Loucy (cell line): Measurements from ENCODE around the gene DGCR8.
A peak's percentile ranks its signal among the peaks of the same experiment; 100 is the strongest.
"Not testable (repeated sequence)": the region's sequence is repeated elsewhere in the genome, so short reads cannot be mapped to it uniquely, and the experiment has no call there.

Experiments
- H2AFZ ChIP-seq: fragments of 200-600 bp; sonication (generic); 2 replicates; pipeline ENCODE4 v1.6.0; 2016; ENCODE audit warnings: antibody characterized with exemption, mild to moderate bottlenecking, low read length, moderate library complexity
- H3F3A ChIP-seq: fragments of 200-600 bp; 2 replicates; pipeline ENCODE4 v1.6.0; 2016; ENCODE audit warnings: antibody characterized with exemption, low read depth, mild to moderate bottlenecking
- H3K27me3 ChIP-seq: fragments of 200-600 bp; sonication (generic); 2 replicates; pipeline ENCODE4 v1.6.1; 2014; ENCODE audit warnings: low read length, mild to moderate bottlenecking; ENCODE audit not compliant: insufficient read depth, poor library complexity, severe bottlenecking
- H3K36me3 ChIP-seq: fragments of 200-600 bp; sonication (generic); 2 replicates; pipeline ENCODE4 v1.6.1; 2016; ENCODE audit warnings: low read length; ENCODE audit not compliant: insufficient read depth
- H3K4me1 ChIP-seq: fragments of 200-600 bp; sonication (generic); 2 replicates; pipeline ENCODE4 v1.5.1; 2014; ENCODE audit warnings: low read length, mild to moderate bottlenecking; ENCODE audit not compliant: insufficient read depth, poor library complexity, severe bottlenecking
- H3K4me2 ChIP-seq: fragments of 200-600 bp; sonication (generic); 2 replicates; pipeline ENCODE4 v1.6.0; 2014; ENCODE audit warnings: antibody characterized with exemption, low read length, low read depth, mild to moderate bottlenecking; ENCODE audit not compliant: poor library complexity, severe bottlenecking
- H3K4me3 ChIP-seq: fragments of 200-600 bp; sonication (generic); 2 replicates; pipeline ENCODE4 v1.5.1; 2014; ENCODE audit warnings: low read length, mild to moderate bottlenecking, mixed read lengths; ENCODE audit not compliant: poor library complexity, severe bottlenecking
- H3K79me2 ChIP-seq: fragments of 200-600 bp; sonication (generic); 2 replicates; pipeline ENCODE4 v1.6.1; 2014; ENCODE audit warnings: low read length; ENCODE audit not compliant: insufficient read depth
- H3K9ac ChIP-seq: fragments of 200-600 bp; sonication (generic); 2 replicates; pipeline ENCODE4 v1.6.0; 2014; ENCODE audit warnings: mild to moderate bottlenecking, low read depth, low read length, moderate library complexity; ENCODE audit not compliant: poor library complexity, severe bottlenecking
- H3K9me2 ChIP-seq: fragments of 200-600 bp; sonication (generic); replicated peaks from 2 replicates; pipeline ENCODE4 v1.6.1; 2016; ENCODE audit warnings: low read depth, low read length, mixed read lengths
- H3K9me3 ChIP-seq: fragments of 200-600 bp; sonication (generic); 2 replicates; pipeline ENCODE4 v1.6.1; 2014; ENCODE audit warnings: mild to moderate bottlenecking, antibody characterized with exemption, low read length, low read depth; ENCODE audit not compliant: insufficient read depth
- H4K20me1 ChIP-seq: fragments of 200-600 bp; sonication (generic); 2 replicates; pipeline ENCODE4 v1.6.0; 2014; ENCODE audit warnings: antibody characterized with exemption, low read length, mild to moderate bottlenecking; ENCODE audit not compliant: insufficient read depth, poor library complexity, severe bottlenecking
- CTCF ChIP-seq: fragments of 200-600 bp; sonication (generic); conservative IDR thresholded peaks from 2 replicates; pipeline ENCODE4 v1.5.1; 2014; ENCODE audit warnings: mild to moderate bottlenecking, antibody characterized with exemption, low read length
- EZH2phosphoT487 ChIP-seq: fragments of 200-600 bp; IDR thresholded peaks from 2 replicates; pipeline ENCODE4 v1.6.1; 2018; ENCODE audit warnings: antibody characterized with exemption, mild to moderate bottlenecking, moderate library complexity, borderline replicate concordance

Gene DGCR8

GRCh38 chr22:20158391-20159036, 78.5 kb downstream of the DGCR8 start:
- no peaks in the 10 kb centered on the region for H4K20me1 ChIP-seq
- H3K9ac ChIP-seq, result peak overlapping the region; percentile 96
- H3K4me2 ChIP-seq, result peak overlapping the region; percentile 92
- H3K36me3 ChIP-seq, result no peaks in the 10 kb centered on the region
- TF ChIP-seq CTCF, result no peak
- TF ChIP-seq EZH2phosphoT487, result no peak
- H3K9me2 ChIP-seq, result no peaks in the 10 kb centered on the region
- H3F3A ChIP-seq, result peaks cover 6% of the 10 kb centered on the region
- no peaks in the 10 kb centered on the region for H3K79me2 ChIP-seq
- H3K27me3 ChIP-seq, result no peaks in the 10 kb centered on the region
- H3K4me1 ChIP-seq, result peaks cover 44% of the 10 kb centered on the region
- H3K4me3 ChIP-seq, result peak overlapping the region; percentile 74
- no peaks in the 10 kb centered on the region for H3K9me3 ChIP-seq
- no peak overlapping the region for H2AFZ ChIP-seq

DNA sequence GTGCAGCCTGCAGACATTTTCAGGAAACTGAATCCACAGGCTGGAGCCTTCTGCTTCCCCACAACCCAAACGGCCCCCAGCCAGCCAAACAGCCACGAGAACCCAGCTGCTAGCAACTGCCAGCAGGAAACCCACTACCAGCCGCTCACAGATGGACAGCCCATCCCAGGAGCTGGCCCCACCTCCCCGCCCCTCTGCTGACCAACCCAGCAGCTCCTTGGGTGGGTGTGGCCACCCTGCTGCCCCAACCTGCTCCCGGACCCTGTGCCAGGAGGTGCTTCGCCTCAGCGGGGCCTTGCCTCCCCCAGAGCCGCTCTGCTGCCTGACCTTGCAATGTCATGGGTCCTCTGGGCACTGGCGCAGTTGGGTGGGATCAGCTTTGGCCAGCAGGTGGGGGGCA, 79.0 kb downstream of the DGCR8 start:
- TF ChIP-seq CTCF (no peak), EZH2phosphoT487 (no peak)
- Histone ChIP-seq H3K9me2 (no peaks in the 10 kb centered on the region), H3K36me3 (no peaks in the 10 kb centered on the region), H3K9me3 (no peaks in the 10 kb centered on the region), H3K4me1 (peaks cover 44% of the 10 kb centered on the region), H3K79me2 (no peaks in the 10 kb centered on the region), H3K4me2 (peak overlapping the region; percentile 92), H2AFZ (no peak overlapping the region), H3K27me3 (no peaks in the 10 kb centered on the region), H4K20me1 (no peaks in the 10 kb centered on the region), H3F3A (peaks cover 6% of the 10 kb centered on the region), H3K4me3 (peak overlapping the region; percentile 74), H3K9ac (peak overlapping the region; percentile 96)

DNA sequence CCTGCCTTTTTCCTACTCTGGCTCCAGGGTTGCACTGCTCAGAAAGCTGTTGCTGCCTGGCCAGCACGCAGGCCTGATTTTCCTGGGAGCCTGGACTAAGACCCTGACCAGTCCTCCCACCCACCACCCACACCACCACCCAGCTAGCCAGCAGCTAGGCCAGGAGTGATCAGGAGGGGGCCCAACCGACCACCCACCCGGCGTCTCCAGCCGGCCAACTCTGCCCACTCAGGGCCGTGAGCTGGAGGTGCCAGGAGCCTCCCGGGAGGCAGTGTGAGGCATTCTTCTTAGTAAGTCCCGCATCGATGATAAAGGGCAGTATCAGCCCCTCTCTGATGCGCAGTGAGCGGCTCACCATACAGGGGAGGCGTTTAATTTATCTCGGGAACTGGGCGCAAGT, 79.5 kb downstream of the DGCR8 start:
- H3K36me3 ChIP-seq, H4K20me1 ChIP-seq, H3K79me2 ChIP-seq, H3K27me3 ChIP-seq, H3F3A ChIP-seq, H3K9me3 ChIP-seq, H2AFZ ChIP-seq, H3K9me2 ChIP-seq: not testable (repeated sequence)
- peak overlapping the region; percentile 74 for H3K4me3 ChIP-seq
- peak overlapping the region; percentile 96 for H3K9ac ChIP-seq
- H3K4me1 ChIP-seq, result peaks cover 44% of the 10 kb centered on the region
- peak overlapping the region; percentile 92 for H3K4me2 ChIP-seq

DNA sequence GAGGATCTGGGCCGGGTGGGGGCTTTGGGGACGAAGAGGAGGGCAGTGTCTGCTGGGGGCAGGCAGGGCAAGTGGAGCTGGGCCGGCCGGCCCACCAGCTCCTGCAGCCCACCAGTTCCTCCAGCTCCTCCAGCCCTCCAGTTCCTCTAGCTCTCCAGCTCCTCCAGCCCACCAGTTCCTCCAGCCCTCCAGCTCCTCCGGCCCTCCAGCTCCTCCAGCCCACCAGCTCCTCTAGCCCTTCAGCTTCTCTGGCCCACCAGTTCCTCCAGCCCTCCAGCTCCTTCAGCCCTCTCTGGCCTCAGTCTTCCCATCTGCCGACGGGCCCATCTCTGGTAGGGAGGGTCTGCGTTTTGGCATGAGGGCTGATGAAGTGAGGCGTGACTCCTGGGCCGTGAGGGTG, 80.0 kb downstream of the DGCR8 start:
- Histone ChIP-seq H3K9ac (peak overlapping the region; percentile 96), H2AFZ (no peak overlapping the region), H4K20me1 (no peaks in the 10 kb centered on the region), H3F3A (peaks cover 6% of the 10 kb centered on the region), H3K4me3 (peak overlapping the region; percentile 74), H3K9me2 (no peaks in the 10 kb centered on the region), H3K4me2 (peak overlapping the region; percentile 92), H3K27me3 (no peaks in the 10 kb centered on the region), H3K4me1 (peaks cover 44% of the 10 kb centered on the region), H3K36me3 (no peaks in the 10 kb centered on the region), H3K9me3 (no peaks in the 10 kb centered on the region), H3K79me2 (no peaks in the 10 kb centered on the region)
- TF ChIP-seq EZH2phosphoT487, result no peak
- TF ChIP-seq CTCF, result no peak
